GM11168 (cell line): ENCODE measurements around the gene VAMP1.

Experiments
- in situ Hi-C: fragments of 300-500 bp; cut with MboI; formaldehyde crosslinking; loops from one replicate; pipeline ENCODE4 v1.12.0; 2022; ENCODE audit warnings: low sequenced_read_pairs; ENCODE audit not compliant: unreplicated experiment

VAMP1 gene

DNA sequence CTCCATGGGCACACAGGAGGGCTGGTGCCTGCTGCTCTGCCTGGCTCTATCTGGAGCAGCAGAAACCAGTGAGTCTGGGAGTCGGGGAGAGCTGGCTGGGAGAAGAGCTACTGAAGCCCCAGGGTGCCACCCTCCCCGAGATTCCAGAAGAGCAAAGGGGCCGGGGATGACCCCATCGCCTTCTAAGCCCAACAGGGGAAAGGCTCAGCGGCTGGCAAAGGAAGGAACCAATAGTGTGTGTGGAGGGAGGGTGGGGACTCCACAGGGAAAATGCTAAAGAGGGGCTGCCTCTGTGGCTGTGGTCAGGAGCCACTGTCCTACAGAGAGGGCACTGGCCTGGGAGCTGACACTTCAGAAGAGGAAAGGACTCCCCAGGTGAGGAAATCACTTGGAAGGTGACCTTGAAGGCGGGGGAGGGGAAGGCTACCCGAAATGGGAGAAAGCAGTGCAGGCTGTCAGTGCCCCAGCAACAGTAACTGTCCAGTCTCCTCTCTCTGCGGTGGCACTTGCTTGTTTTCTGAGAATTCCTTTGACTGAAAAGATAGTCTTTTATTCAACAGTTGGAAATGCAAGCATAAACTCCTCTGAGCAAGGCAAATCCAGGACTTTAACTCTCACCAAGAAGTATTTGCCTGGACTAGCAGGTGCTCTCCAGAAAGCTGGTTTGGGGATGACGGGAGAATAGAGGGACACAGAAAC is 18.1 kb downstream of the VAMP1 start:
- in situ Hi-C loops: no loop called here

GRCh38 chr12:6451348-6452244 is 18.9 kb downstream of the VAMP1 start, which contains the start of gene TAPBPL:
TAPBPL (plus strand) TSS chr12:6452042; CDS start chr12:6452249, 207 bp downstream.
- in situ Hi-C loops: no loop called here

DNA sequence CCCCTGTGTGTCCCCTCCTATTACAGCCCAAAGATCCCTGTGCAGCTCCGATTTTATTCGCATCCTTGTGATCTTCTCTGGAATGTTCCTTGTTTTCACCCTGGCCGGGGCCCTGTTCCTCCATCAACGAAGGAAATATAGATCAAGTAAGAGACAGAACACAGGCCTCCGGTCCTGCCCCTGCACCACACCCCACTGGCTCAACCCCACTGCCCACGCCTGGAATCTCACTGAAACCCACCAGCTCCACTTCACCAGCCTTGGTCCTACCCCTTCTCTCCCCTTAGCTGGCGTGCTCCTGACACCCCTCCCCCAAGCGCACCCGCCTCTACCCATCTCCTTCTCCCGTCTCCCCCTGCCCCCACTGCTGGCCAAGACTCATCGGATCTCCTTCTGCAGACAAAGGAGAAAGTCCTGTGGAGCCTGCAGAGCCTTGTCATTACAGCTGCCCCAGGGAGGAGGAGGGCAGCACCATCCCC is 19.6 kb downstream of the VAMP1 start:
- in situ Hi-C loops: no loop called here

DNA sequence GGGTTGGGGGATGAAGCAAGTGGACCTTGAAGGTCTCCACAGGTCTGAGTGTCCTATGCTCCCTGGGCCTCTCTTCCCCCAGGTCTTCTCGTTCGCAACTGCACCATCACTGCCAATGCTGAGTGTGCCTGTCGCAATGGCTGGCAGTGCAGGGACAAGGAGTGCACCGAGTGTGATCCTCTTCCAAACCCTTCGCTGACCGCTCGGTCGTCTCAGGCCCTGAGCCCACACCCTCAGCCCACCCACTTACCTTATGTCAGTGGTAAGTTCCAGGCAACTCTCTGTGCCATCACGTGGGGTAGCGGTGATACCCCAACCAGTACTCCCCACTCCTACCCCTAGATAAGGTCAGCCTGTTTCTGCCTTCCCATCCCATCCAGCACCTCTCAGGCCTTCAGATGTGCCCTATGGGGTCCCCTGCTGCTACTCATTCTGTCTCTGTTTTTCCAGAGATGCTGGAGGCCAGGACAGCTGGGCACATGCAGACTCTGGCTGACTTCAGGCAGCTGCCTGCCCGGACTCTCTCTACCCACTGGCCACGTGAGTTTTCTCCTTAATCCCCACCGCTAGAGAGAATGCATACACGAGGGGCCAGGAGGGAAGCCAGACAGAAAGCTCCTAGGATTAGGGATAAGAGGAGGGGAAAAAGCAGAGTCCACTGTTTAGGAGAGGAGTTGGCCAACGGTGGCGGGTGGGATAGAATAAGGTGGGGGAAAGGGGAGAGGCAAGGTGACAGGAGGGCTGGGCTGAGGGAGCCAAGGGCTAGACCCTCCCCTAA is 20.2 kb downstream of the VAMP1 start:
- in situ Hi-C loops: no loop called here

GRCh38 chr12:6444704-6445688 is 25.5 kb downstream of the VAMP1 start, which contains the start of gene CD27:
CD27 (plus strand) TSS chr12:6444955; CDS start chr12:6445096, 141 bp downstream.
- in situ Hi-C loops: no loop called here

- in situ Hi-C loops: no loop called here
Measured at GRCh38 chr12:6444031-6444430, 26.4 kb downstream of the VAMP1 start.

- in situ Hi-C loops: no loop called here
Measured at GRCh38 chr12:6443361-6443983, 27.0 kb downstream of the VAMP1 start.

GRCh38 chr12:6442836-6443235 is 27.6 kb downstream of the VAMP1 start:
- in situ Hi-C loops: no loop called here

GRCh38 chr12:6440391-6440790 is 30.1 kb downstream of the VAMP1 start:
- in situ Hi-C loops: no loop called here

- in situ Hi-C loops: no loop called here
Measured at GRCh38 chr12:6438345-6438744, 32.1 kb downstream of the VAMP1 start.

- in situ Hi-C loops: no loop called here
Measured at GRCh38 chr12:6437586-6437985, 32.9 kb downstream of the VAMP1 start.

GRCh38 chr12:6435961-6436715 is 34.3 kb downstream of the VAMP1 start:
- in situ Hi-C loops: no loop called here

DNA sequence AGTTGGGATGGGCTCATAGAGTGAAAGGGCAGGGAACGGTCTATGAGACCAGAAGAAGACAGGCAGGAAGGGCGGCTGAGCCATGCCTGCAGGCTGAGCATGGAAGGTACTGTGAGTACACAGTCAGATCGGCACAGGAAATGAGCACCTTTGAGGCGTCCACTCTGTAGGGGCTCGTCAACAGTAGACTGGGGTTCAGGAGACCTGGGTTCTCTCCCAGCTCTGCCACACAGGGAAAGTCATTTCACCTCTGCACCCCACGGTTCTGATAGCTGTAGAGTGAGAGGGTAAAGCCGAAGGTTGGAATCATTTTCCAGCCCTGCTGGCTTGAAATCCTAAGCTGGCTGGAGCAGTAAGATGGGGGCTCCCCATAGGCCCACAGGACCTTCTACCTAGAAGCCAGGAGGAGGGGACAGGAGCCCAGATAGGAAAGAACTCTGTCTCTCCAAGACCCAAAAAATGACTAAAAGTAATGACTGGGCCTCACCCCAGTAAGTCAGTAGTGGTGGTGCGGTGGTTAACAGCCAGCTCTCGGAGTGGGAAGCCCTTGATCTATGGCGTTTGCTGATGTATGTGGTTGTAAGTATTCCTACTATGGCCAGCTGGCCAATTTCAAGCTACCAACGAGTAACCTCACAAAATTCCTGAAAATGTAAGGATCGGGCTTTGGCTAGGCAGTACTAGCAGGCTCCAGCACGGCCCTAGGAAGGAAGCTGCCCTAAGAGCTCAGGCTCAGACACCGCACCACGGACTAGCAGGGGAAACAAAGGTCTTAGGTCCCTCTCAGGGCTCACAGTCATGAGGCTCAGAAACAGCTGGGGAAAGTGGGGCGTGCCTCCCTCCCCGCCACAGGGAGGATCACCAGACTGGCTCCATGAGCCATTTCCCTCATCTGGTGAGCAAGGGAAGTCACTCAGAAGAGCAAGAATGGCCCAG is 36.0 kb downstream of the VAMP1 start:
- in situ Hi-C loops: no loop called here

GRCh38 chr12:6432991-6433390 is 37.5 kb downstream of the VAMP1 start:
- in situ Hi-C loops: no loop called here

- in situ Hi-C loops: no loop called here
Measured at GRCh38 chr12:6430124-6430989, 40.1 kb downstream of the VAMP1 start.

GRCh38 chr12:6428326-6428725 is 42.2 kb downstream of the VAMP1 start:
- in situ Hi-C loops: no loop called here
